GM19238 (cell line): ENCODE results near the gene SH2D1A.

ENCODE experiments used
- DNase-seq: peaks from one replicate; pipeline ENCODE4 v3.0.0; 2011; ENCODE audit warnings: low spot score; ENCODE audit not compliant: insufficient read length

Gene SH2D1A

DNA sequence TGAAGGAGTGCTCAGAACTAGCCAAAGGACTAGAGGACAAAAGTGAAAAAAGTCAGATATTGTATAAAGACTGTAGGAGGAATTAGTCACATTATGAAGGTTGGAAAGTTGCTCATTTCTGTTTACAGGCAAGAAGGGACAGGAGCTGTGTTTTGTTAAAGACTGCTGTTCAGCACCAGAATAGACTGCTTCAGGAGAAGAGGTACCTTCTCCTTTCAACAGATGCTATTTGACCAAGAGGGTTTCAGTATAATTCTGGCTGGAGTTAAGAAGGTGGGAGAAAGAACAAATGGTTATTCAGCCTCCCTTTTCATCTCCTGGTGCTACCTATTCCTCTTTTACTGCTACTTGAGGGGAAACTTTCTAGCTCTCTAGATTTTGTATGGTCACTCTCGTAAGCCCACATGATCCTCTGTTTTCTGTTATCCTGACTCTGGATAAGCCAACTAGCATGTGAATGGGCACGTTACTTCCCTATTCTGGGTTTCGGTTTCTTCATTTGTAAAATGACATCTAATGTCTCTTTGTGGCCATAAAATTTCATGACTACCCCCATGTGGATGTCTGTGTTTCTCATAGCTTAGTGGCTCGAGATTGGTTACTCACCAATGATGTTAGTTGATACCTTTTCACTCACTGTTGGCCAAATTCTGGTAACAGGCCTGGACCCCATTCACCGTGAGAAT is 68.9 kb downstream of the SH2D1A start:
- DNase-seq, result no peak

DNA sequence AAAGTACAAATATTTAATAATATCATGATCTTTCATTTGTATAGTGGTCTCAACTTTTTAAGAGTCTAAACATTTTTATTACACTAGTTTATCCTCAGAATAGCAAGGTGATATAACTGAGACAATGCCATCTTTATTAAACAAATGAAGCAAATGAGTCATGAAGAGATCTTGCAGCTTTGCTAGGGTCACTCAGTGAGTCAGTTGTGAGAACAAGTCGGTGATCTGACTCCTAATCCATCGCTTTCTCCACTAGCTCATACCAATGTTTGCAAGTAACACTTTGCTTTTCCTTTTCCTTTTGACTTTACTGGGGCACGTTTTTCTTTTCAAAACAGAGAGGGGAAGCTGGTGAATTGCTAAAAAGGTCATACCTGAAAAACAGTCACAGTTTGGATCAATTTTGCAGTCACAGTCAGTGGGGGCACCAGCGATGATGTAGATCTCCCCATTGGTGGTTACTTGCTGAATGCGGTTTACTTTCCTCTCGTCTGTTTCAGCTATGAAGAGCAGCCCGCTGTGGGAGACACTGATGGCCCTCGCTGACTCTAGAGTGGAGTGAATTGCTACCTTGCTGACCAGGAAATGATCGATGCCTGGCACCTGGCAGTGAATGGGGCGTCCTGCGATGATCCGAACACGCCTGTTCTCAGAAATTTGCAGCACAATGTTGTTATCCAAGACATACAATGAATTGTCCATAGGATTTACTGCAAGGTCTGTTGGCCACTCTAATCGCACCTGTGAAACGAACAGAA is 75.7 kb downstream of the SH2D1A start:
- DNase-seq, result no peak
